AG04450 (cell line): ENCODE data around the gene AK1. TPM values are rescaled to one million over a fixed set of nuclear protein-coding genes. Genes with fewer than 3 reads are reported as not detected.

ENCODE experiments used
- CTCF ChIA-PET: fragments of 300-600, 350-600 bp; formaldehyde crosslinking; extraction: SDS; loops from one replicate; lab custom pipeline; 2022; ENCODE audit warnings: antibody characterized with exemption, inconsistent platforms; lab: Charles Lee
- POLR2A ChIA-PET: fragments of 350-600 bp; formaldehyde crosslinking; extraction: SDS; loops from one replicate; lab custom pipeline; 2021; ENCODE audit warnings: antibody characterized with exemption, inconsistent platforms; lab: Yijun Ruan, JAX
- DNase-seq: peaks from one replicate; pipeline ENCODE4 v3.0.0-alpha.2; 2011; ENCODE audit warnings: low read depth, low spot score
- H3K27ac ChIP-seq: one replicate; pipeline ENCODE4 v1.5.1; 2012; ENCODE audit warnings: low read depth, low read length, control low read depth
- H3K27me3 ChIP-seq: one replicate; pipeline ENCODE4 v1.6.0; 2012; ENCODE audit warnings: low read length; ENCODE audit not compliant: control insufficient read depth, insufficient read depth
- H3K4me3 ChIP-seq: 2 replicates; pipeline ENCODE4 v1.5.1; 2011; ENCODE audit warnings: mild to moderate bottlenecking, low read depth, low read length, control low read depth
- H3K9me3 ChIP-seq: 2 replicates; pipeline ENCODE4 v1.5.1; 2012; ENCODE audit warnings: low read length; ENCODE audit not compliant: control insufficient read depth, insufficient read depth
- CTCF ChIP-seq: IDR thresholded peaks from 2 replicates; pipeline ENCODE4 v1.5.1; 2011; ENCODE audit warnings: low read depth, low read length, control low read depth, inconsistent platforms
- polyA plus RNA-seq: library from polyadenylated mRNA; depleted of rRNA; stranded (reverse); fragments of >200 nt; gene quantifications from 2 replicates; pipeline ENCODE4 v1.2.3, GENCODE V29; 2011

Gene AK1
- polyA plus RNA-seq, 1 experiment: 75.9 TPM

- DNase-seq: no peak
- POLR2A ChIA-PET: no interaction called here
Observed at GRCh38 chr9:127910613-127911205, 33.2 kb upstream of the AK1 start.

GRCh38 chr9:127909839-127910273 lies 32.4 kb upstream of the AK1 start:
- H3K27ac ChIP-seq: no peak overlapping the region
- H3K27me3 ChIP-seq: no peaks in the 10 kb centered on the region
- H3K4me3 ChIP-seq: no peak overlapping the region
- H3K9me3 ChIP-seq: no peaks in the 10 kb centered on the region
- no peak for TF ChIP-seq CTCF
- no peak for DNase-seq
- ChIA-PET CTCF (no interaction called here), POLR2A (no interaction called here)

More at GRCh38 chr9:127910613-127911205, 33.2 kb upstream of the AK1 start:
- no peaks in the 10 kb centered on the region for H3K27me3 ChIP-seq
- CTCF ChIA-PET: interaction anchor here (1.0 kb wide), 1 partner anchor 32 kb away, joined by 3 read pairs; no protein-coding TSS in a partner anchor
- H3K4me3 ChIP-seq: no peak overlapping the region
- H3K27ac ChIP-seq: no peak overlapping the region
- no peak for TF ChIP-seq CTCF
- H3K9me3 ChIP-seq: no peaks in the 10 kb centered on the region

GRCh38 chr9:127908660-127908926 lies 31.1 kb upstream of the AK1 start:
- ChIA-PET CTCF (no interaction called here), POLR2A (no interaction called here)
- Histone ChIP-seq H3K27ac (no peak overlapping the region), H3K4me3 (no peak overlapping the region), H3K27me3 (no peaks in the 10 kb centered on the region), H3K9me3 (no peaks in the 10 kb centered on the region)
- TF ChIP-seq CTCF: no peak
- DNase-seq: no peak

- no peak overlapping the region for H3K4me3 ChIP-seq
- H3K27me3 ChIP-seq: no peaks in the 10 kb centered on the region
- POLR2A ChIA-PET: no interaction called here
- CTCF ChIA-PET: no interaction called here
- H3K9me3 ChIP-seq: no peaks in the 10 kb centered on the region
- DNase-seq: no peak
- no peak for TF ChIP-seq CTCF
- no peak overlapping the region for H3K27ac ChIP-seq
Observed at GRCh38 chr9:127907867-127908659, 30.6 kb upstream of the AK1 start.

- H3K27me3 ChIP-seq: no peaks in the 10 kb centered on the region
- TF ChIP-seq CTCF: no peak
- no peak for DNase-seq
- no peak overlapping the region for H3K4me3 ChIP-seq
- H3K9me3 ChIP-seq: no peaks in the 10 kb centered on the region
- CTCF ChIA-PET: no interaction called here
- no peak overlapping the region for H3K27ac ChIP-seq
- POLR2A ChIA-PET: interaction anchor here (0.6 kb wide), 1 partner anchor 109 kb away, joined by 3 read pairs; no protein-coding TSS in a partner anchor
Observed at GRCh38 chr9:127905788-127906191, 28.3 kb upstream of the AK1 start.
